Measurements from ENCODE around the gene RAD18.

GRCh38 chr3:8903191-8903590 is 60.1 kb downstream of the RAD18 start:
- TF ChIP-seq CTCF (IDR thresholded peaks at IDR 0.05; ENCODE audit: poor library complexity) = no peak
- TF ChIP-seq EZH2 (IDR thresholded peaks at IDR 0.05; ENCODE audit: borderline replicate concordance) = no peak

Data from hepatocyte (in vitro differentiated cells).